MM.1S (cell line): Measurements from ENCODE around the gene GNE.

ENCODE experiments used
- DNase-seq: peaks from one replicate; pipeline ENCODE4 v3.0.0-alpha.2; 2015
- H2AFZ ChIP-seq: fragments of 300-600 bp; sonication (generic); 2 replicates; pipeline ENCODE4 v1.6.0; 2016; ENCODE audit warnings: antibody characterized with exemption, low read length
- H3F3A ChIP-seq: fragments of 300-600 bp; sonication (generic); 2 replicates; pipeline ENCODE4 v1.6.1; 2016; ENCODE audit warnings: mild to moderate bottlenecking, antibody characterized with exemption, low read length, moderate library complexity, mixed read lengths; ENCODE audit not compliant: insufficient read depth
- H3K27ac ChIP-seq: fragments of 300-600 bp; sonication (generic); 2 replicates; pipeline ENCODE4 v1.5.1; 2016; ENCODE audit warnings: mild to moderate bottlenecking, low read length
- H3K27me3 ChIP-seq: fragments of 300-600 bp; sonication (generic); replicated peaks from 2 replicates; pipeline ENCODE4 v1.6.0; 2016; ENCODE audit warnings: low read length; ENCODE audit not compliant: insufficient read depth
- H3K36me3 ChIP-seq: fragments of 300-600 bp; sonication (generic); replicated peaks from 2 replicates; pipeline ENCODE4 v1.6.1; 2016; ENCODE audit warnings: mild to moderate bottlenecking, low read length, mixed read lengths; ENCODE audit not compliant: insufficient read depth
- H3K4me1 ChIP-seq: fragments of 300-600 bp; sonication (generic); 2 replicates; pipeline ENCODE4 v1.6.1; 2016; ENCODE audit warnings: low read length, mixed read lengths
- H3K4me2 ChIP-seq: fragments of 300-600 bp; sonication (generic); 2 replicates; pipeline ENCODE4 v1.6.0; 2016; ENCODE audit warnings: low read depth, low read length
- H3K4me3 ChIP-seq: fragments of 300-600 bp; sonication (generic); 2 replicates; pipeline ENCODE4 v1.5.1; 2016; ENCODE audit warnings: low read length, mixed read lengths
- H3K79me2 ChIP-seq: fragments of 300-600 bp; sonication (generic); 2 replicates; pipeline ENCODE4 v1.6.1; 2016; ENCODE audit warnings: mixed run types, low read length, mixed read lengths
- H3K9ac ChIP-seq: fragments of 300-600 bp; sonication (generic); 2 replicates; pipeline ENCODE4 v1.6.1; 2016; ENCODE audit warnings: low read length, mixed read lengths
- H3K9me2 ChIP-seq: fragments of 300-600 bp; sonication (generic); replicated peaks from 2 replicates; pipeline ENCODE4 v1.6.1; 2016; ENCODE audit warnings: mild to moderate bottlenecking, low read length, mixed read lengths; ENCODE audit not compliant: insufficient read depth
- H3K9me3 ChIP-seq: fragments of 300-600 bp; sonication (generic); replicated peaks from 2 replicates; pipeline ENCODE4 v1.6.1; 2016; ENCODE audit warnings: mild to moderate bottlenecking, low read length, mixed read lengths; ENCODE audit not compliant: insufficient read depth
- H4K20me1 ChIP-seq: fragments of 300-600 bp; sonication (generic); 2 replicates; pipeline ENCODE4 v1.6.1; 2016; ENCODE audit warnings: mild to moderate bottlenecking, low read length, moderate library complexity, mixed read lengths; ENCODE audit not compliant: insufficient read depth
- CTCF ChIP-seq: fragments of 300-600 bp; sonication (generic); IDR thresholded peaks from 2 replicates; pipeline ENCODE4 v1.5.1; 2016; ENCODE audit warnings: antibody characterized with exemption, low read length, mixed read lengths
- EZH2 ChIP-seq: fragments of 300-600 bp; sonication (generic); optimal IDR thresholded peaks from 2 replicates; pipeline ENCODE3; 2017; ENCODE audit warnings: low read depth, mild to moderate bottlenecking, antibody characterized with exemption, low read length, mixed read lengths
- EZH2phosphoT487 ChIP-seq: fragments of 300-600 bp; sonication (generic); IDR thresholded peaks from 2 replicates; pipeline ENCODE4 v1.6.1; 2018; ENCODE audit warnings: antibody characterized with exemption, low read length

GNE gene

GRCh38 chr9:36218411-36218901 lies 39.8 kb downstream of the GNE start:
- TF ChIP-seq EZH2phosphoT487 (no peak), EZH2 (no peak), CTCF (no peak)
- Histone ChIP-seq H3K27me3 (no peaks in the 10 kb centered on the region), H3F3A (no peaks in the 10 kb centered on the region), H3K9me2 (no peaks in the 10 kb centered on the region), H3K4me1 (no peaks in the 10 kb centered on the region), H3K79me2 (peaks cover 7% of the 10 kb centered on the region; the same call in 1 of the 2 replicates), H3K27ac (no peak overlapping the region), H3K9ac (no peak overlapping the region), H4K20me1 (no peaks in the 10 kb centered on the region), H3K4me2 (no peak overlapping the region), H3K9me3 (no peaks in the 10 kb centered on the region), H3K36me3 (peaks cover 5% of the 10 kb centered on the region), H3K4me3 (no peak overlapping the region), H2AFZ (no peak overlapping the region)
- DNase-seq, result no peak

GRCh38 chr9:36218011-36218410 lies 40.2 kb downstream of the GNE start:
- no peak overlapping the region for H2AFZ ChIP-seq
- no peaks in the 10 kb centered on the region for H3K9me2 ChIP-seq
- H3F3A ChIP-seq, result no peaks in the 10 kb centered on the region
- peaks cover 7% of the 10 kb centered on the region for H3K36me3 ChIP-seq
- H4K20me1 ChIP-seq, result 0 out of 2 replicates have a peak, but pooled peaks cover 2% of the 10 kb centered on the region
- H3K9ac ChIP-seq, result no peak overlapping the region
- DNase-seq, result no peak
- H3K9me3 ChIP-seq, result no peaks in the 10 kb centered on the region
- H3K79me2 ChIP-seq, result peaks cover 7% of the 10 kb centered on the region; the same call in 1 of the 2 replicates
- no peak for TF ChIP-seq EZH2phosphoT487
- TF ChIP-seq EZH2, result no peak
- no peak for TF ChIP-seq CTCF
- H3K27ac ChIP-seq, result no peak overlapping the region
- no peaks in the 10 kb centered on the region for H3K4me1 ChIP-seq
- H3K27me3 ChIP-seq, result no peaks in the 10 kb centered on the region
- H3K4me2 ChIP-seq, result no peak overlapping the region
- H3K4me3 ChIP-seq, result no peak overlapping the region

- Histone ChIP-seq H3K4me2 (no peak overlapping the region), H3K9me2 (no peaks in the 10 kb centered on the region), H4K20me1 (0 out of 2 replicates have a peak, but pooled peaks cover 4% of the 10 kb centered on the region), H3K27ac (no peak overlapping the region), H3K9ac (no peak overlapping the region), H3K27me3 (no peaks in the 10 kb centered on the region), H3K4me1 (no peaks in the 10 kb centered on the region), H3K79me2 (peaks cover 8% of the 10 kb centered on the region), H3K9me3 (no peaks in the 10 kb centered on the region), H3K4me3 (no peak overlapping the region), H3K36me3 (peaks cover 9% of the 10 kb centered on the region; the same call in 1 of the 2 replicates), H3F3A (no peaks in the 10 kb centered on the region), H2AFZ (no peak overlapping the region)
- DNase-seq, result no peak
- TF ChIP-seq CTCF, result no peak
- no peak for TF ChIP-seq EZH2
- TF ChIP-seq EZH2phosphoT487, result no peak
These were observed 40.8 kb downstream of the GNE start for GRCh38 chr9:36217256-36217968.
